HG02623 (cell line): ENCODE results near the gene MARVELD2.
A peak's percentile ranks its signal among the peaks of the same experiment; 100 is the strongest.

Experiments
- ATAC-seq: cut with Tn5 transposase; IDR thresholded peaks from one replicate; pipeline ENCODE4 v1.9.1; 2021; ENCODE audit warnings: moderate library complexity; ENCODE audit not compliant: unreplicated experiment

Gene MARVELD2

DNA sequence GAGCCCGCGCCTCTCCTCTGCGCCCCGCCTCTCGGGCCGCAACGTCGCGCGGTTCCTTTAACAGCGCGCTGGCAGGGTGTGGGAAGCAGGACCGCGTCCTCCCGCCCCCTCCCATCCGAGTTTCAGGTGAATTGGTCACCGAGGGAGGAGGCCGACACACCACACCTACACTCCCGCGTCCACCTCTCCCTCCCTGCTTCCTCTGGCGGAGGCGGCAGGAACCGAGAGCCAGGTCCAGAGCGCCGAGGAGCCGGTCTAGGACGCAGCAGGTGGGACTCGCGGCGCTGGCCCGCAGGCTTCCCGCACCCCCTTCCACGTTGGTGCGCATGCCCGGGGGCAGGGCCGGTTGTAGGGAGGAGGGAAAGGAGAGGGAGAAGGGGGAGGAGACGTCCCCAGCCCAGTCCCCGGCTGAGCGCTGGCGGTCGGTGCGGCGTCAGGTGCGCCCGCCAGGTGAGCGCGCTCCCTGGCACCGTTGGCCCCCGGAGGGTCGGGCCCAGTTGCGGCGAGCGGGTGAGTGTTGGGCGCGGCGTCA is 77.5 kb downstream of the MARVELD2 start, which contains the start of gene OCLN:
TSS of gene OCLN (plus strand) at position 400 of the 532 bp plus-strand sequence. CDS start 11,455 bp downstream, outside the sequence.
- ATAC-seq = peak; percentile 60

- ATAC-seq = peak; percentile 32
Observed at GRCh38 chr5:69492923-69493395, 78.0 kb downstream of the MARVELD2 start.

DNA sequence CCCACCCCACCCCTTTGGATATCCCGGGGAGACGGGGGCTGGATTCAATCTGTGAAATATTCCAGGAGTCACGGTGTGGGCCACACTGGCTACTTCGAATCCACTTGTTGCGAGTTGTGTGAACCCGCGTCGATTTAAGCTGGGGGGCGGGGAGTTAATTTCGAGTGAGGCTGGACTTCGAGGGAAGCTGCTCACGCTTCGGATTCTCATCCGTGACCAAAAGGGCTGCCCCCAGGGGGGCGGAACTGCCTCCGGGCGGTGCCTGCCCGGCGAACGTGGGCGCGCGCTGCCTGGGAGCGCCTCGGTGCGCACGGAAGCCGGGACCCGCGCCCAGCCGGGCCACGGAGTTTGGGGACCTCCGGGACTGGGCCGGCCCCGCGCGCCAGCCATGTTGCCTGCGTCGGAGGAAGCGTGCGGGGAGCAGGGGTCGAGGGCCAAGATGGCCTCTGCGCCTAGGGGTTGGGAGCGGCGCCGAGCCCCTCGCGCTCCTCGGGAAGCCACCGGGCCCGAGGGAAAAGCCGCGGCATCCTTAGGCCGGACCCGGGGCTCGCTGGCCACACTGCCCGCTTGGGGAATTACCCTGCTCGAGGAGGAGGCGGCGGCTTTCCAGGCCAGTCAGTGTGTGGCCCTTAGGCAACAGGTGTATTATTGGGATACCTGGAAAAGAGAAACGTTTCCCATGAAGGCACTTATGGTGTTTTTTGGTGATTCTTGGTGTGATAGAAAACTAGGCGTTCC is 78.6 kb downstream of the MARVELD2 start:
- no peak for ATAC-seq
